ENCODE results near the gene ANXA8L1.
"Not testable (repeated sequence)": the region's sequence is repeated elsewhere in the genome, so short reads cannot be mapped to it uniquely, and the experiment has no call there.

Gene ANXA8L1

GRCh38 chr10:46397767-46398166 is 22.2 kb downstream of the ANXA8L1 start:
- DNase-seq (ENCODE audit: low read depth in 2 of 2): not testable (repeated sequence)

DNA sequence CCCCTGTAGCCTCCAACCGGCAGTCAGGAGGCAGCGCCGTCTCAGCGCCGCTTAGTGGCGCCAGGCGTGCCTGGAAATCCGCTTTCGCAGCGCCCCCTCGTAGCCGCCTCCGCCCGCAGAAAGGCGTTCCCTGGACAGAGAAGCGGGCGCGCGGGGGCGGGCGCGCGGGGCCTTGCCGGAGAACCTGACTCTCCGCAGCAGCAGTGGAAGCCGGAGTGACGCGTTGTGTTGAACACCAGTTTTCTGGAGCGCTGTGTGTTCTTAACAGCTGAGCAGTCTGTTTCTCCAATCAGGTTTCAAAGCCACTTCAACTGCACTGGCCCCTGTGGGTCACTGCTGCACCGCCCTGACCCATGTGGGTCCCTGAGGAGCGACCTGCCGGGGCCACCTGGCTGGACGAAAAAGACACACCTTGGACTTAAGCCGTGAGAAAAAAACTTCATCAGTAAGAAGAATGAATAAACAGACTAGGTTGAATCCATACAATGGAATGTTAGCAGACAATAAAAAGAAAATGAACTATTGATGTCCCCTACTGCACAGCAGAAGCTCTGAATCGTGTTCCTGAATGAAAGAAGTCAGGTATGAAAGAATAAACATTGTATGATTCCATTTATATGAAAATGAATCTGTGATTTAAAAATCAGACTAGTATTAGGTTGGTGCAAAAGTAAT is 22.8 kb downstream of the ANXA8L1 start:
- not testable (repeated sequence) for DNase-seq (ENCODE audit: low read depth in 2 of 2)

- DNase-seq (ENCODE audit: low read depth in 2 of 2): not testable (repeated sequence)
Observed at GRCh38 chr10:46409556-46409955, 34.0 kb downstream of the ANXA8L1 start.

GRCh38 chr10:46411123-46411522 is 35.5 kb downstream of the ANXA8L1 start:
- not testable (repeated sequence) for DNase-seq (ENCODE audit: low read depth in 2 of 2)

DNA sequence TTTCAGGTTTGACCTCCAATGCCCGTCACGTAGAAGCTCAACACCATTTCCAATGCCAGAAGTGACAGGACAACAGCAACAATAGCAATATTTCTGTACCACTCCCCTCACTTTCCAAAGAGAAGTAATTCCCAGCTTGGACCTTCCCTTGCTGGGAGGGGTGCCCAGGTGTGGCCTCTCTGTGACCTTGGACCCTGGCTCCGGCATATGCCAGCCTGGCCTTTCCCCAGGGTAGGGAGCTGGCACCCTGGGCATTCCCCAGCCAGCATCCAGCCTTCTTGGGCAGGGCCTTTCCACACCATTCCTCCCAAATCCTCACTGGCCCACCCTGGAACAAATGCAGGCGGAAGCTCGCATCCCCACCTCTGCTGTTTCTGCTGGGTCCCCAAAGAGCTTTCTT is 37.1 kb downstream of the ANXA8L1 start:
- not testable (repeated sequence) for DNase-seq (ENCODE audit: low read depth in 2 of 2)

DNA sequence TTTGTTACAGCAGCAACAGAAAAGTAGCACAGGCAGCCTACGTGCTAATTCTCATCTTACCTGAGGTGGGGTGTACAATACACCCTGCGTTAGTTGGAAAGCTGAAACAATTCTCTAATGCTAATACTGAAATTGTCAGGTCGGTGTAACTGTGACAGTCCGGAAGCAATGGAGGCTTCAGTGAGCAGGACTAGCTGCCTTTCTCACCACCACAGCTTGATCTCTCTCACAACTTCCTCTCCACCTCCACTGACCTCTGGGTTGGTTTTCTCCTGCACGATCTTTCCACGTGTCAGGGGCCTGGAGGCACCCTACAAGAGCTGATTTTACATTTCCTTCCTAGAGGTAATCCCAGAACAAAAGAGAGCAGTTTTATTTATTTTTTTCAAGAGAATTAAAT is 39.7 kb downstream of the ANXA8L1 start:
- not testable (repeated sequence) for DNase-seq (ENCODE audit: low read depth in 2 of 2)

DNA sequence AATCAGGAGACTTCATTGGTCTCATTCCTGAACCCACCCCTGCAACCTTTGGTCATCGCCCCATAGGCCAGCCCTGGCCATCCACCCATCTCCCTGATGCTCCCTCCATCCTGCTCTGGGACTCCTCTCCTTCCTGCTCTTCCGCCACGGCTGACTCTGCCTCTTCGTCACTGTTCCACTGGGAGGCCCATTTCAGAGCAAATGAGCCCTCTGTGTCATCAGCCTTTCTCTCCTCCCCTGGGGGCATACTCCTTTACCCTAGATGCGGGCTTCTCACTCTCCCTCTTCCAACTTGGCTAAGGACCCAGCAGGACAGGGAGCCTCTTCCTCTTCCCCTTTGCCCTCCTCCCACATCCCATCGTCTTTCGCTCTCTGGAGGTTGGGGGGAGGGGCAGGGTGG is 42.7 kb downstream of the ANXA8L1 start:
- DNase-seq (ENCODE audit: low read depth in 2 of 2): not testable (repeated sequence)

DNA sequence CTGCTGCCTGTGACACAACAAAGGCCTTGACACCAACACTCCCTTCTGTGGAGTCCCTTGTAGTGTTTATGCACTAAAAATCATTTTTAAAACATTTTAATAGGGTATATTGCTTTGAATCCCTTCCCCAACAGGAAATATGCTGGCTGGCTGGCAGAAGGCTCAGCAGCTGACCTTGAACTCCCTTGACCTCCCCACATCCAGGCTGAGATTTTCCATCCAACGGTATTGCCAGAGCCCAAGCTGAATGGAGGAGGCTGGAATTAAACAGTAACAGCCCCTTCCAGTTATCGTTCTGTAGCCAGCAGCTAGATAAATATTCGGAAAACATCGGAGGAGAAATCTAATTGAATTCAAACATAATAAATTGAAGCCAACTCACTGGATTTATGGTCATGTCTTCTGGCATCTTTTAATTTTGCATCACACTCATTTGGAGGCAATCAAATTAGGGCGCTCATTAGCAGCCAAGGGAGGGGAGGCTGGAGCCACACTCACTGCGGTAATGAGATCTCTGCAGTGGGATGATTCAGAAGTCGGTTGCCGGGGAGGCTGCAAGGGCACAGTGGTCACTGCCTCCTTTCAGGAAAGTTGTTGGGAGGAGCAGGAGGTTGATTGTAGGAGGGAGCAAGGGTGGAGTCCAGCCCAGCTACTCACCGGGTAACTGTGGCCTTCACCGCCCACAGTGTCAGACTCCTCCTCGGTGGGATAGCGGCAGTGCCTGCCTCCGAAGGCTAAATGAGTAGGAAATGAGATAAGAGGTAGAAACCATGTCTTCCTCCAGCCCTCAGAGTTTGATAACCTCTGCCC is 44.2 kb downstream of the ANXA8L1 start:
- DNase-seq (ENCODE audit: low read depth in 2 of 2): not testable (repeated sequence)

DNA sequence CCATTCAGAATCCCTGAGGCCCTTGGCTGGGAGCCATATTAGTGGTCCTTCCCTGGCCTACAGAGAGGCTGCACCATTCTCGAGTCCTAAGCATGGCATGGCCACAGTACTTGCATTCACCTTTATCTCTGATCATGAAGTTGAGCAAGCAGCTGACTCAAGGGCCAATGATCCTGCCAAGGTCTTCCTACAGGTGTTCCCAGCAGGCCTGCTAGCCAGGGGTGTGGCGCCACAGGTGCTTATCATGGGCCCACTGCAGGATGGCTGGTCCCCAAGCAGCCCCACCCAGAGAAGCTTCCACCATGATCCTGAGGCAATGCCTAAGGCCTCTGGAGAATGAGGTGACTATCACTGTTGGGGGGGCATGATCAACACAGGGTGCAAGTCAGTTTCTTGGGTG is 48.0 kb downstream of the ANXA8L1 start:
- not testable (repeated sequence) for DNase-seq (ENCODE audit: low read depth in 2 of 2)

DNA sequence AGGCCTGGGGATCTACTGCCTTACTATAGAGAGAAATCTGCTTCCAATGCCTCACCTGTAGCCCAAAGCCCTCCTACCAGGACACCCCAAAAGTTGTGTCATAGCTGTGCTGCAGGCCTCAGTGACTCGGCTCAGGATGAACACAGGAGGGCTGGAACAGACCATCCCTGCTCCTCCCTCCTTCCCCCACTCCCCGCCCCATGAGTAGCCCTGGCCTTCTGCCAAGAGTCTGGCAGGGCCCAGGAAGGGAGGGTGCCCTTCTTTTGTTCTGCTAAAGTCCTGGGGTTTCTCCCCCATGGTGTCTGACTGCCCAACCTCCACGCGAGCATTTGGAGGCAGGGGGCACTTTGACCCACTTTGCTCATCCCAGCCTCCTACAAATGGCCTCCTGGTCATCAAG is 65.4 kb downstream of the ANXA8L1 start:
- not testable (repeated sequence) for DNase-seq (ENCODE audit: low read depth in 2 of 2)

All from fibroblast of skin of left biceps (primary cell).